Lung microvascular endothelial cell (primary cell): ENCODE results near the gene CRYBB3. TPM values are rescaled to one million over a fixed set of nuclear protein-coding genes. Genes with fewer than 3 reads are reported as not detected.
"Not testable (repeated sequence)": the region's sequence is repeated elsewhere in the genome, so short reads cannot be mapped to it uniquely, and the experiment has no call there.

Experiments used
- DNase-seq, 2 donors: peaks; one replicate each; pipeline versions ENCODE4 v3.0.0 to v3.0.0-alpha.2; 2010; ENCODE audit warnings: low read depth in 2 of 2
- total RNA-seq: library from RNA; depleted of rRNA; stranded (reverse); fragments of >200 nt; gene quantifications from 2 replicates; pipeline ENCODE4 v1.2.1, GENCODE V29; 2014

The CRYBB3 gene
- total RNA-seq, 1 donor from 2014 or later = under 0.01 TPM

GRCh38 chr22:25174888-25175411 lies 24.7 kb upstream of the CRYBB3 start:
- no peak for DNase-seq

GRCh38 chr22:25176175-25176574 lies 23.5 kb upstream of the CRYBB3 start:
- peak in 1 of 2 donors; percentile 40 for DNase-seq

- no peak for DNase-seq
Measured at GRCh38 chr22:25176799-25177198, 22.9 kb upstream of the CRYBB3 start.

GRCh38 chr22:25177226-25177625 lies 22.4 kb upstream of the CRYBB3 start:
- DNase-seq = no peak

- DNase-seq = no peak
Measured at GRCh38 chr22:25177895-25178294, 21.8 kb upstream of the CRYBB3 start.

- DNase-seq = not testable (repeated sequence)
Measured at GRCh38 chr22:25178348-25178747, 21.3 kb upstream of the CRYBB3 start.

GRCh38 chr22:25178869-25179631 lies 20.6 kb upstream of the CRYBB3 start:
- not testable (repeated sequence) for DNase-seq

GRCh38 chr22:25182131-25183110 lies 17.2 kb upstream of the CRYBB3 start:
- no peak for DNase-seq

GRCh38 chr22:25183949-25184619 lies 15.6 kb upstream of the CRYBB3 start:
- DNase-seq = no peak

GRCh38 chr22:25186140-25186539 lies 13.5 kb upstream of the CRYBB3 start:
- DNase-seq = no peak

- DNase-seq = no peak
Measured at GRCh38 chr22:25187469-25187868, 12.2 kb upstream of the CRYBB3 start.

GRCh38 chr22:25192406-25192805 lies 7.3 kb upstream of the CRYBB3 start:
- no peak for DNase-seq

- DNase-seq = no peak
Measured at GRCh38 chr22:25193130-25193529, 6.5 kb upstream of the CRYBB3 start.

GRCh38 chr22:25193548-25193947 lies 6.1 kb upstream of the CRYBB3 start:
- peak in 1 of 2 donors; percentile 20 for DNase-seq

- DNase-seq = no peak
Measured at GRCh38 chr22:25196326-25196725, 3.3 kb upstream of the CRYBB3 start.

- no peak for DNase-seq
Measured at GRCh38 chr22:25197340-25197739, 2.3 kb upstream of the CRYBB3 start.

- no peak for DNase-seq
Measured at GRCh38 chr22:25200967-25201366, 1.3 kb downstream of the CRYBB3 start.

GRCh38 chr22:25201557-25202273 lies 2.1 kb downstream of the CRYBB3 start:
- no peak for DNase-seq

GRCh38 chr22:25202290-25202921 lies 2.7 kb downstream of the CRYBB3 start:
- DNase-seq = peak; percentile 58 to 76

- no peak for DNase-seq
Measured at GRCh38 chr22:25203082-25203481, 3.4 kb downstream of the CRYBB3 start.
